ENCODE results near the gene RSPH1. TPM values are rescaled to one million over a fixed set of nuclear protein-coding genes. Genes with fewer than 3 reads are reported as not detected.

Gene RSPH1
- total RNA-seq, 1 donor: not detected

DNA sequence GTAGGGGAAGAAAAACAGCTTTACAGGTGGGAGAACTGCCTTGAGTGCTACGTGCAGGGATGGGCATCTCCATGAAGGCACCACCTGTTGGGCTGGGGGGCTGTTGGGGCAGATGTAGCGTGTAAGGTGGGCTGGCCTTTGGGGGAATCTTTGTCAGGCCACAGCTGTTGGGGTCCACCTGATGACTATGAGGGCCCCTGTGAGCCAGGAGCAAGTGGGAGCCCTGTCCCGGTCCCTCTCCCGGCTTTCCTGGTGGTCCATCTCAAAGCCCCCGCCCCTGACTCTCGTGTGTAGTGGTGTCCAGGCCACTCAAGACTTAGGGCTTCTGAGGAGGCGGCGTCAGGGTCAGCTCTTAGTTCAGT, 31.1 kb upstream of the RSPH1 start:
- peaks cover 9% of the 10 kb centered on the region for H3K4me1 ChIP-seq (ENCODE audit: insufficient read depth, low read length)
- no peak overlapping the region for H3K4me3 ChIP-seq (ENCODE audit: insufficient read depth, low read length)
- no peak overlapping the region for H2AFZ ChIP-seq (ENCODE audit: low read length)
- TF ChIP-seq, protein P1, sequence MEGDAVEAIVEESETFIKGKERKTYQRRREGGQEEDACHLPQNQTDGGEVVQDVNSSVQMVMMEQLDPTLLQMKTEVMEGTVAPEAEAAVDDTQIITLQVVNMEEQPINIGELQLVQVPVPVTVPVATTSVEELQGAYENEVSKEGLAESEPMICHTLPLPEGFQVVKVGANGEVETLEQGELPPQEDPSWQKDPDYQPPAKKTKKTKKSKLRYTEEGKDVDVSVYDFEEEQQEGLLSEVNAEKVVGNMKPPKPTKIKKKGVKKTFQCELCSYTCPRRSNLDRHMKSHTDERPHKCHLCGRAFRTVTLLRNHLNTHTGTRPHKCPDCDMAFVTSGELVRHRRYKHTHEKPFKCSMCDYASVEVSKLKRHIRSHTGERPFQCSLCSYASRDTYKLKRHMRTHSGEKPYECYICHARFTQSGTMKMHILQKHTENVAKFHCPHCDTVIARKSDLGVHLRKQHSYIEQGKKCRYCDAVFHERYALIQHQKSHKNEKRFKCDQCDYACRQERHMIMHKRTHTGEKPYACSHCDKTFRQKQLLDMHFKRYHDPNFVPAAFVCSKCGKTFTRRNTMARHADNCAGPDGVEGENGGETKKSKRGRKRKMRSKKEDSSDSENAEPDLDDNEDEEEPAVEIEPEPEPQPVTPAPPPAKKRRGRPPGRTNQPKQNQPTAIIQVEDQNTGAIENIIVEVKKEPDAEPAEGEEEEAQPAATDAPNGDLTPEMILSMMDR (IDR thresholded peaks at IDR 0.05; ENCODE audit: extremely low read depth, low read depth, low read length): no peak
- peaks cover 18% of the 10 kb centered on the region for H3K27me3 ChIP-seq (ENCODE audit: insufficient read depth, low read length)
- no peak for DNase-seq (ENCODE audit: insufficient read length, low spot score, missing footprints)
- H3K27ac ChIP-seq (ENCODE audit: low read depth, low read length): no peak overlapping the region
- no peak overlapping the region for H3K4me2 ChIP-seq (ENCODE audit: insufficient read depth, low read length)
- H3K9me3 ChIP-seq (ENCODE audit: low read depth, low read length): no peaks in the 10 kb centered on the region
- H3K36me3 ChIP-seq (ENCODE audit: insufficient read depth, low read length): no peaks in the 10 kb centered on the region
- no peaks in the 10 kb centered on the region for H3K79me2 ChIP-seq (ENCODE audit: insufficient read depth, low read length)
- no peaks in the 10 kb centered on the region for H4K20me1 ChIP-seq (ENCODE audit: insufficient read depth, low read length)

DNA sequence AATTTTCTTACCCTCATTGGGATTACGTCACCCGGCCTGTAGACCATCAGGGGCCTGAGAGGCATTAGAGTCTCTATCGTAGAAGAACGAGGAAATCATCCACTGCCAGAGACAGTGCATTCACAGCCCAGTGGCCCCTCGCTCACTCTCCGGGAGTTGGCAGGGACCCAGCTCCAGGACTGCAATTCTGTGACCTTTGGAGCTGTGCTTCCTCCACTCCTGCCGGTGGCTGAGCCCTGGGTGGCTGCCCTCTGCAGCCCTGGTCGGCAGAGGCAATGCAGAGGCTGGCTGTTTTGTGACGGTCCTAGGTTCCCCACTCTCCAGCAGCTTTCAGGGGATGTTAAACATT, 30.3 kb upstream of the RSPH1 start:
- H3K79me2 ChIP-seq (ENCODE audit: insufficient read depth, low read length): no peaks in the 10 kb centered on the region
- H3K4me3 ChIP-seq (ENCODE audit: insufficient read depth, low read length): no peak overlapping the region
- H3K4me1 ChIP-seq (ENCODE audit: insufficient read depth, low read length): peaks cover 9% of the 10 kb centered on the region
- no peak overlapping the region for H3K27ac ChIP-seq (ENCODE audit: low read depth, low read length)
- H4K20me1 ChIP-seq (ENCODE audit: insufficient read depth, low read length): no peaks in the 10 kb centered on the region
- no peak overlapping the region for H2AFZ ChIP-seq (ENCODE audit: low read length)
- TF ChIP-seq, protein P1 (IDR thresholded peaks at IDR 0.05; ENCODE audit: extremely low read depth, low read depth, low read length): no peak
- H3K27me3 ChIP-seq (ENCODE audit: insufficient read depth, low read length): peaks cover 12% of the 10 kb centered on the region
- H3K9me3 ChIP-seq (ENCODE audit: low read depth, low read length): no peaks in the 10 kb centered on the region
- no peak for DNase-seq (ENCODE audit: insufficient read length, low spot score, missing footprints)
- no peaks in the 10 kb centered on the region for H3K36me3 ChIP-seq (ENCODE audit: insufficient read depth, low read length)
- no peak overlapping the region for H3K4me2 ChIP-seq (ENCODE audit: insufficient read depth, low read length)

DNA sequence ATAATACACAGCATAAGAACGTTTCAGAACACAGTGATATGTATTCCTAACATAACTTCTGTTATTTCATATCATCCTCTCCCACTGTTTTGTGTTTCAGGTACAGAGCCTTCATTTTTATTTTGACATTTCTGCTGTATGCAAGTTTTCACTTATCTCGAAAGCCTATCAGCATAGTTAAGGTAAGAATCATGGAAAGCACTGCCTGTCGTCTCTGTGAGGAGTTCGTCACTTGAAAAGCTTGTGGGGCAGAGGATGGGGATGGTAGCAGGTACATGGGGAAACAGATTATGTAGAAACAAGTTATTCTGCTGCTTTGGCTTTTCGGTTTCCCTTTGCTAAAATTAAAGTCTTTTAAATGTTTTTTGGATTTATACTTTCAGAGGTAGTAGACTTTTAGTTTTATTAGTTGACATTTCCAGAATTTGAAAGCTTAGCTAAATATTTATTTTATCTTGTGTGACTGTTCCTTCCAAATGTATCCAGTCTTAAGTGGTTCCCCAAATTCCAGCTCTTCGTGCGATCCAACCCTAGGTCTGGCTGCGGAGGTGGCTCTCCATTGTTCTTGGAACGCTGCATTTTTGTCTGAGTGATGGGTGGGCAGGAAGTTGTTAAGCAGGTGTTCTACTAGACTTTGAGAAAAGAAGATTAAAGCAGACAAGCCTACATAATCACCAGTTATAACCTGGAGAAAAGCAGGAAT, 29.8 kb upstream of the RSPH1 start:
- Histone ChIP-seq H3K4me1 (ENCODE audit: insufficient read depth, low read length) (peaks cover 9% of the 10 kb centered on the region), H4K20me1 (ENCODE audit: insufficient read depth, low read length) (no peaks in the 10 kb centered on the region), H3K9me3 (ENCODE audit: low read depth, low read length) (no peaks in the 10 kb centered on the region), H3K4me2 (ENCODE audit: insufficient read depth, low read length) (no peak overlapping the region), H3K27me3 (ENCODE audit: insufficient read depth, low read length) (peaks cover 8% of the 10 kb centered on the region), H3K79me2 (ENCODE audit: insufficient read depth, low read length) (no peaks in the 10 kb centered on the region), H3K27ac (ENCODE audit: low read depth, low read length) (no peak overlapping the region), H3K36me3 (ENCODE audit: insufficient read depth, low read length) (no peaks in the 10 kb centered on the region), H3K4me3 (ENCODE audit: insufficient read depth, low read length) (no peak overlapping the region), H2AFZ (ENCODE audit: low read length) (no peak overlapping the region)
- TF ChIP-seq, protein P1 (IDR thresholded peaks at IDR 0.05; ENCODE audit: extremely low read depth, low read depth, low read length): no peak
- no peak for DNase-seq (ENCODE audit: insufficient read length, low spot score, missing footprints)

DNA sequence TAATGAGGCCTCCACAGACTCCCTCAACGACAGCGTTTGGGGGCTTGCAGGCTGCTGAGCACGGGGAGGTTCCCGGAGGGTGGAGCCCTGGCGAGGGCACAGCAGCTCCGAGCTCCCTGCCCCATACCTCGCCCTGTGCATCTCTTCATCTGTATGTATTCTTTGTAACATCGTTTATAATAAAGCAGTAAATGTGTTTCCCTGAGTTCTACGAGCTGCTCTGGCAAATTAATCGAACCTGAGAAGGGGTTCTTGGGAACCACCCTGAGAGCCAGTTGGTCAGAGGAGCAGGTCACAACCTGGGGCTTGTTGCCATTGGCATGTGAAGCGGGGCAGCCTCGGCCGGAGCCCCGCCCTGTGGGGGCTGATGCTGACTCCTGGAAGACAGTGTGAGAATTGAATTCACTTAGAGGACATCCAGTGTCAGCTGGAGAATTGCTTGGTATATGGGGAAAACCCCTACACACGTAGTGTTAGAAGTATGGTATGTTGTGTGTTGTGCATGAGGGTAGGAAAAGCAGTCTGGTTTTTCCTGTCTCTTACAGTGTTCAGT, 29.1 kb upstream of the RSPH1 start:
- no peak for DNase-seq (ENCODE audit: insufficient read length, low spot score, missing footprints)
- H3K27ac ChIP-seq (ENCODE audit: low read depth, low read length): no peak overlapping the region
- no peaks in the 10 kb centered on the region for H4K20me1 ChIP-seq (ENCODE audit: insufficient read depth, low read length)
- H3K4me1 ChIP-seq (ENCODE audit: insufficient read depth, low read length): peaks cover 9% of the 10 kb centered on the region
- TF ChIP-seq, protein P1 (IDR thresholded peaks at IDR 0.05; ENCODE audit: extremely low read depth, low read depth, low read length): no peak
- no peaks in the 10 kb centered on the region for H3K36me3 ChIP-seq (ENCODE audit: insufficient read depth, low read length)
- H3K4me2 ChIP-seq (ENCODE audit: insufficient read depth, low read length): peak overlapping the region; percentile 58
- H3K79me2 ChIP-seq (ENCODE audit: insufficient read depth, low read length): no peaks in the 10 kb centered on the region
- H2AFZ ChIP-seq (ENCODE audit: low read length): peak overlapping the region; percentile 23
- no peaks in the 10 kb centered on the region for H3K9me3 ChIP-seq (ENCODE audit: low read depth, low read length)
- peak overlapping the region; percentile 58 for H3K4me3 ChIP-seq (ENCODE audit: insufficient read depth, low read length)
- peaks cover 8% of the 10 kb centered on the region for H3K27me3 ChIP-seq (ENCODE audit: insufficient read depth, low read length)
